NCI-H69 (cell line): ENCODE measurements around the gene NAPB.
"Not testable (repeated sequence)": the region's sequence is repeated elsewhere in the genome, so short reads cannot be mapped to it uniquely, and the experiment has no call there.

Experiments used
- DNase-seq: peaks from one replicate; lab custom pipeline; 2025; lab: John Stamatoyannopoulos, UW

NAPB gene

GRCh38 chr20:23367770-23368169, 53.5 kb downstream of the NAPB start:
- no peak for DNase-seq

GRCh38 chr20:23366384-23366783, 54.9 kb downstream of the NAPB start:
- DNase-seq: no peak

GRCh38 chr20:23365390-23366165, 55.7 kb downstream of the NAPB start:
- no peak for DNase-seq

GRCh38 chr20:23363257-23363649, 58.0 kb downstream of the NAPB start:
- no peak for DNase-seq

GRCh38 chr20:23362392-23363256, 58.7 kb downstream of the NAPB start:
- DNase-seq: peak; percentile 61

GRCh38 chr20:23361476-23362391, 59.6 kb downstream of the NAPB start, which contains the start of gene GZF1:
GZF1 (plus strand) TSS chr20:23362182; CDS start chr20:23364384, 2,202 bp downstream.
- peak; percentile 99 for DNase-seq

- DNase-seq: no peak
Observed at GRCh38 chr20:23361119-23361475, 60.2 kb downstream of the NAPB start.

- peak; percentile 36 for DNase-seq
Observed at GRCh38 chr20:23360531-23360930, 60.8 kb downstream of the NAPB start.

GRCh38 chr20:23358923-23359593, 62.2 kb downstream of the NAPB start:
- peak; percentile 26 for DNase-seq

- DNase-seq: peak; percentile 56
Observed at GRCh38 chr20:23358563-23358906, 62.8 kb downstream of the NAPB start.

- peak; percentile 100 for DNase-seq
Observed at GRCh38 chr20:23357767-23358562, 63.3 kb downstream of the NAPB start.

GRCh38 chr20:23356203-23356602, 65.1 kb downstream of the NAPB start:
- no peak for DNase-seq

GRCh38 chr20:23350904-23351838, 70.1 kb downstream of the NAPB start:
- peak; percentile 72 for DNase-seq

GRCh38 chr20:23350196-23350903, 70.9 kb downstream of the NAPB start, which contains the start of gene NXT1:
NXT1 (plus strand) TSS chr20:23350791; CDS start chr20:23354042, 3,251 bp downstream.
- peak; percentile 99 for DNase-seq

- DNase-seq: peak; percentile 92
Observed at GRCh38 chr20:23349338-23350195, 71.7 kb downstream of the NAPB start.

- not testable (repeated sequence) for DNase-seq
Observed at GRCh38 chr20:23348510-23348909, 72.8 kb downstream of the NAPB start.

GRCh38 chr20:23347791-23348190, 73.5 kb downstream of the NAPB start:
- no peak for DNase-seq

GRCh38 chr20:23346002-23346401, 75.3 kb downstream of the NAPB start:
- no peak for DNase-seq
